Stimulated activated CD4-positive, alpha-beta T cell treated with anti-CD3 and anti-CD28 coated beads, Interleukin-4, amount 100 ng/mL, for 4 hours (primary cell): ENCODE measurements around the gene HSPB1.
"Not testable (repeated sequence)": the region's sequence is repeated elsewhere in the genome, so short reads cannot be mapped to it uniquely, and the experiment has no call there.

Source experiments
- DNase-seq, 2 experiments: peaks; one replicate each; pipeline ENCODE4 v3.0.0-alpha.2; 2020

Gene HSPB1

DNA sequence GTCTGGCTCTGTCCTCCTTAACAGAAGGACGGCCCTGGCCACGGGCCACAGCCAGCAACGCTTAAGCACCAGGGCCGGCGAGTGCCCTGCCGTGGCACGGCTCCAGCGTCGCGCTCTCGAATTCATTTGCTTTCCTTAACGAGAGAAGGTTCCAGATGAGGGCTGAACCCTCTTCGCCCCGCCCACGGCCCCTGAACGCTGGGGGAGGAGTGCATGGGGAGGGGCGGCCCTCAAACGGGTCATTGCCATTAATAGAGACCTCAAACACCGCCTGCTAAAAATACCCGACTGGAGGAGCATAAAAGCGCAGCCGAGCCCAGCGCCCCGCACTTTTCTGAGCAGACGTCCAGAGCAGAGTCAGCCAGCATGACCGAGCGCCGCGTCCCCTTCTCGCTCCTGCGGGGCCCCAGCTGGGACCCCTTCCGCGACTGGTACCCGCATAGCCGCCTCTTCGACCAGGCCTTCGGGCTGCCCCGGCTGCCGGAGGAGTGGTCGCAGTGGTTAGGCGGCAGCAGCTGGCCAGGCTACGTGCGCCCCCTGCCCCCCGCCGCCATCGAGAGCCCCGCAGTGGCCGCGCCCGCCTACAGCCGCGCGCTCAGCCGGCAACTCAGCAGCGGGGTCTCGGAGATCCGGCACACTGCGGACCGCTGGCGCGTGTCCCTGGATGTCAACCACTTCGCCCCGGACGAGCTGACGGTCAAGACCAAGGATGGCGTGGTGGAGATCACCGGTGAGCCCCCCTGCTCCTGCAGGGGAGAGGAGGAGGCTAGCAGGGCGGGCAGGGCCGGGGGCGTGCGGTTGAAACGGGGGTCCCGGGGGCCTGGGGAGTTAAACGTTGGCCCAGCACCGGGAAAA lies at the start of gene HSPB1:
Gene HSPB1, plus strand, starts transcription at position 327 of the 855 bp plus-strand sequence. Its CDS starts 40 bp downstream, at position 367.
- DNase-seq = peak; percentile 56 to 73

DNA sequence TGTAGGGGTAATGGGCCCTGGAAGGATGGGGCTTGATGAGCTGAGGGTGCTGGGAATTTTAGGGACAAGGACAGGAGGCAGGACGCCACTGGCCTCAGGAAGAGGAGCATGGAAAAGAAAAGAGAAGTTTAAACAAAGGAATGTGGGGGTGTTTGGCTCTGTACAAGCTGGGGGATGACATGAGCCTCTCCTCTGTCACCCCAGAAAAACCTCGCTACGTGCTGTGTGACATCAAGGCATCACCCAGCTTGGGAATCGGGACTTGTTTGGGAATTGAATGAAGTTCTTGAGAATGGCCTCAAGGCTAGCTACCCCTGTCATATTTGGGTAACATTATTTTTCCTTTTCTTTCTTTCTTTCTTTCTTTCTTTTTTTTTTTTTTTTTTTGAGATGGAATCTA lies 47.7 kb upstream of the HSPB1 start:
- no peak for DNase-seq

DNA sequence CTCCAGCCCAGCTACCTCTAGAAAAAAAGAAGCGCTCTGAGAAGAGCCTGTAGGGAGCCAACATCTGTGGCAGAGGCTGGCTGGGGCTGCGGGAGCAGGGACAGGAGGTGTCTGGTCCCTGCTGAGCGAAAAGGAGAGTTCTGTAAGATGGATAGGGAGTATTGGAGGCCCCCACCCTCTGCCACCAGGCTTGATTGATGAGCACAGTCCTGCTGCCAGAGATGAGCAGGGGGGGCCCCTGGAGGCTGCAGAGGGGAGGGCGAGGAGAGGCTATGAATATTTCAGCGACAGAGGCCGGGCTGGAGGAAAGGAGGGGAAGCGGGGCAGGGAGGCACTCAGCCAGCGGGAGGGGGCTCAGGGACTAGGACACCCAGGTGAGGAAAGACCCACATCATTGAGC lies 44.5 kb upstream of the HSPB1 start:
- DNase-seq = no peak

- no peak for DNase-seq
These were observed 43.1 kb upstream of the HSPB1 start for GRCh38 chr7:76259124-76260093.

DNA sequence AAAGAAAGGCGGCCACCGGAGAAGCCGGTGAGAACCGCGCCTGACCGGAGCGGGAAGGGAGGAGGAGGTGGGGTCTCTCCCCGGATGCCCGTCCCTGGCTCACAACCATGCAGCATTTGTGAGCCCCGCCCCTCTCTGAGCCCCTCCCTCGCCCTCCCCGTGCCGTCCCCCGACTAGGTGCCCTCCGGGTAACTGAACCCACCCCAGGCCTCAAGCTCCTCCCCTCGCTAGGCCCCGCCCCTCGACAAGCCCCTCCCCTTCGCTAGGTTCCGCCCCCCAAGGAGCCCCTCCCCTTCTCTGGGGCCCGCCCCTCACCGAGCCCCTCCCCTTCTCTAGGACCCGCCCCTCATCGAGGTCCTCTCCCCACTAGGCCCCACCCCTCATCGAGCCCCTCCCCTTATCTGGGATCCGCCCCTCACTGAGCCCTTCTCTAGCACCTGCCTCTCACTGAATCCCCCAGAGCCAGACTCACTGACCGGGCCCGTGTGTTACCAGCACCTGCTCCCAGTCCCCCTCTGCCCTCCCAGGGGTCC lies 42.2 kb upstream of the HSPB1 start:
- peak; percentile 29 to 31 for DNase-seq

- no peak for DNase-seq
These were observed 41.1 kb upstream of the HSPB1 start for GRCh38 chr7:76261329-76261728.

DNA sequence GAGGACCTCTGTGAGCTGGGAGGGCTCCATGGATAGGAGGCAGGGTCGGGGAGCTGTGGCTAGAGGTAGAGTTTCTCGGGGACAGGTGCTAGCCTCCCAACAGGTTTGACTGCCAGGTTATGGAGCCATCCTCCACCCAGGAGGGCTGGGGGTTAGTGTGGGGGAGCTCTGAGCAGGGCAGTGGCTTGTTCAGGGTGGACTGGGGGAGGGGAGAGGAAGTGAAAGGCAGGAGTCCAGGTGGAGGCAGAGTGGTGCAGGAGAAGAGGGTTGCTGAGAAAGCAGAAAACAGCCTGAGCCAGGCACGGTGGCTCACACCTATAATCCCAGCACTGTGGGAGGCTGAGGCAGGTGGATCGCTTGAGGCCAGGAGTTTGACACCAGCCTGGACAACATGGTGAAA lies 40.5 kb upstream of the HSPB1 start:
- DNase-seq = no peak

- DNase-seq = no peak
These were observed 39.6 kb upstream of the HSPB1 start for GRCh38 chr7:76262683-76263402.

- no peak for DNase-seq
These were observed 37.2 kb upstream of the HSPB1 start for GRCh38 chr7:76265299-76265698.

GRCh38 chr7:76267107-76267893 lies 35.2 kb upstream of the HSPB1 start:
- no peak for DNase-seq

DNA sequence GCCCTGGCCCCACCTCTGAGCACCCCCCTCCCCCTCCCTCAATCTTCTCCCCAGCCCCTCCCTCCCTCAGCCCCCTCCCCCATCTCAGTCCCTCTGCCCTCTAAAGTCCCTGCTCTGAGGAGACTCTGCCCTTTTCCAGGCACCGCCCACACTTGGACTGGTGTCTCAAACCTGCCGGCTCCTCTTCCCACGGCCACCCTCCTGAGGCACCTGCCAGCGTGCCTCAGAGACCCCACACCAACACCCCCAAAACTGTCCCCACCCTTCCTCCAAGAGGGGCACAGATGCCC lies 34.6 kb upstream of the HSPB1 start:
- no peak for DNase-seq

GRCh38 chr7:76268376-76268775 lies 34.1 kb upstream of the HSPB1 start:
- no peak for DNase-seq

- DNase-seq = no peak
These were observed 32.6 kb upstream of the HSPB1 start for GRCh38 chr7:76269895-76270294.

DNA sequence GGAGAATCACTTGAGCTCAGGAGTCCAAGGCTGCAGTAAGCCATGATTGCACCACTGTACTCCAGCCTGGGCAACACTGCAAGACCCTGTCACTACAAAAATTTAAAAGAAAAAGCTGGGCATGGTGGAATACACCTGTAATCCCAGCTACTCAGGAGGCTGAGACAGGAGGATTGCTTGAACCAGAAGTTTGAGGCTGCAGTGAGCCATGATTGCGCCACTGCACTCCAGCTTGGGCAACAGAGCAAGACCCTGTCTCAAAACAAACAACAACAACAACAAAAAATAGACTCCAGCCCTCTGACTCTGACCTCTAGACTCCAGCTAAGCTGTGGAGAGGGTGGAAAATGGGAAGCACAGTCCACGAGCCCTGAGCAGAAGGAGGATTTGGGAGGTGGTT lies 31.1 kb upstream of the HSPB1 start:
- not testable (repeated sequence) for DNase-seq

DNA sequence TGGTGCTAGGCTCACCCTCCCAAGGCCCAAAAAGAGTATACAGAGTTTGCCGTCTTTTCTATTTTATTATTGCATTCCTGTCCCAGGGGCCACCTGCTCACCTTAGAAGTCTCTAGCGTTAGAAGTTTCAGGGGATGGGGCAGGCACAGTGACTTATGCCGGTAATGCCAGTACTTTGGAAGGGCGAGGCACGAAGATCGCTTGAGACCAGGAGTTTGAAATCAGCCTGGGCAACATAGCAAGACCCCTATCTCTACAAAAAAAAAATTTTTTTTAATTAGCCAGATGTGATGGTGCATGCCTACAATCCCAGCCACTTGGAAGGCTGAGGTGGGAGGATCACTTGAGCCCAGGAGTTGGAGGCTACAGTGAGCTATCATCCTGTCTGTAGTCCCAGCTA lies 30.3 kb upstream of the HSPB1 start:
- no peak for DNase-seq

DNA sequence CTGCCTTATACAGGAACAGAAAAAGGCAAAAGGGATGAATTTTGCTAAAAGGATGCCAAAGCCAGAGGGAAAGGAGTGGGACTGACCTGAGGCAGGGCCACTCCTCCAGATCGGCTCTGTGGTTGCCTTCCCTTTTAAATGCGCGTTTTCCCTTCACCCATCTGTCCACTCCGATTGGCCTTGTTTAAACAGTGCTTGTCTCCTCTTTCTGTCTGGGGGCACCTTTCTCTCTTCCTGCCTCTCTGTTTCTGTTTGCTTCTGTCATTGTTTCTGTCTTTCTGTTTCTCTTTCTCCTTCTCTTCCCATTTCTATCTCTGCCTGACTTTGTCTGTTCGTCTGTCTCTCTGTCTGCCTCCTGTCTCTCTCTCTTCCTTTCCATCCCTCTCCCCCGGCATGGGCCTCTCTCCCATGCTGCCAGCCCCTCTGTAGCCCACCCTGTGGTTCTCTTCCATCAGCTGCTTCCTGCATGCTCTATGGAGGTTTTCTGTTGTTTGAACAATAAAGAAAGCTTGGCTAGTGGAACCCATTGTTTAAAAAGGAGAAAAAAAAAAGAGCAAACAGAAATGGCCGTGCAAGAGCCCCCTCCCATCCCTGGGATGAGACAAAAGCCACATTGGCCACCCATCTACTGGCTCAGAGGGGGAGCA lies 29.5 kb upstream of the HSPB1 start:
- no peak for DNase-seq

GRCh38 chr7:76273503-76273902 lies 29.0 kb upstream of the HSPB1 start:
- no peak for DNase-seq

DNA sequence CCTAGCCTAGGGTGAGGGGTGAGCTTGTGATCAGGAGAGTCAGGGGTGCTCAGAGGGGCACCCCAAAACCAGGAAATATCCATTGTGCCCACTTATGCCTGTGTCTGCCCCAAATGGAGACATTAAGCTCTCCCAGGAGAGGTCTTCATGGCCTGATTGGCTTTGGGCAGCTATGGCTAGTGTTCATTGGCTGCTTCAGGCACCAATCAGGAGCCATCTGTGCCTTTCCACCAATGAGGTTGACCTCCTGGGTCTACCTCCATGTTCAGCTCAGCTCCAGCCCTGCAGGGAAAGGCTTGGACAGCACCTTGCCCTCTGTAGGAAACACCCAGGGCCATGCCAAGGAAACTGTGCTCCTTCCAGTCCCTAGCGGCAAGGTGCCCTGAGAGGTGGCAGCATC lies 23.9 kb upstream of the HSPB1 start:
- DNase-seq = no peak

GRCh38 chr7:76280408-76280807 lies 22.1 kb upstream of the HSPB1 start:
- no peak for DNase-seq

DNA sequence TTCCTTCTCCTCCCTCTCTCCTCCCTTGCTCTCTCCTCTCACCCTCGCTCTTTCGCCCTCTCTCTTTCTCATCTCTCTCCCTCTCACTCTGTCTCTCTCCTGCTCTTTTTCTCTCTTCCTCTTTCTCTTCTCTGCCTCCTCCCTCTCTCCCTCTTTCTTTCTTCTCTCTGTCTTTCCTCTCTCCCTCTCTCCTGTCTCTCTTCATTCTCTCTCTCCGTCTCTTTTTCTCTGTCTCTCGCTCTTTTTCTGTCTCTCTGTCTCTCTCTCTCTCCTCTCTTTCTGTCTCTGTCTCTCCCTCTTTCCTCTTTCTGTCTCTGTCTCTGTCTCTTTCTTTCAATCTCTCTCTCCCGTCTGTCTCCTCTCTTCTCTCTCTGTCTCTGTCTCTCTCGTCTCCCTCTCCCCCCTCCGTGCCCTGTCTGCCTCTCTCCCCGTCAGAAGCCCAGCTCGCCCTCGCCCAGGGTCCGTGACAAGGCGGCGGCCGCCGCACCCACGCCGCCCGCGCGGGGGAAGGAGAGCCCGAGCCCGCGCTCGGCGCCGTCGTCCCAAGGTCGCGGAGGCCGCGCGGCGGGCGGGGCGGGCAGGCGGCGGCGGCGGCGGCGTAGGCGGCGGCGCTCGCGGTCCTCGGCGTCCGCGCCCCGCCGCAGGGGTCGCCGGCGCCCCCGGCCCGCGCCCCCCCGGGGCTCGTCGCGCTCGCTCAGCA lies 21.3 kb upstream of the HSPB1 start:
- DNase-seq = no peak
